TTC549 (cell line): ENCODE measurements around the gene DIPK2B.

ENCODE experiments used
- FAIRE-seq: peaks from 2 replicates; lab custom pipeline; 2012; peaks lifted over from hg19 to GRCh38; lab: Jason Lieb, UNC

DIPK2B gene, protein sequence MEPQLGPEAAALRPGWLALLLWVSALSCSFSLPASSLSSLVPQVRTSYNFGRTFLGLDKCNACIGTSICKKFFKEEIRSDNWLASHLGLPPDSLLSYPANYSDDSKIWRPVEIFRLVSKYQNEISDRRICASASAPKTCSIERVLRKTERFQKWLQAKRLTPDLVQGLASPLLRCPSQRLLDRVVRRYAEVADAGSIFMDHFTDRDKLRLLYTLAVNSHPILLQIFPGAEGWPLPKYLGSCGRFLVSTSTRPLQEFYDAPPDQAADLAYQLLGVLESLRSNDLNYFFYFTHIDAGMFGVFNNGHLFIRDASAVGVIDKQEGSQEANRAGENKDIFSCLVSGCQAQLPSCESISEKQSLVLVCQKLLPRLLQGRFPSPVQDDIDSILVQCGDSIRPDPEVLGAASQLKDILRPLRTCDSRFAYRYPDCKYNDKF

GRCh38 chrX:45200741-45201234 lies at the start of gene DIPK2B:
Gene DIPK2B (minus strand): TSS chrX:45200876. CDS start chrX:45200826, 50 bp downstream.
- FAIRE-seq: no peak

GRCh38 chrX:45240301-45240700 lies 39.6 kb upstream of the DIPK2B start:
- FAIRE-seq: no peak

GRCh38 chrX:45238489-45238888 lies 37.8 kb upstream of the DIPK2B start:
- FAIRE-seq: no peak

GRCh38 chrX:45233531-45233930 lies 32.9 kb upstream of the DIPK2B start:
- no peak for FAIRE-seq

DNA sequence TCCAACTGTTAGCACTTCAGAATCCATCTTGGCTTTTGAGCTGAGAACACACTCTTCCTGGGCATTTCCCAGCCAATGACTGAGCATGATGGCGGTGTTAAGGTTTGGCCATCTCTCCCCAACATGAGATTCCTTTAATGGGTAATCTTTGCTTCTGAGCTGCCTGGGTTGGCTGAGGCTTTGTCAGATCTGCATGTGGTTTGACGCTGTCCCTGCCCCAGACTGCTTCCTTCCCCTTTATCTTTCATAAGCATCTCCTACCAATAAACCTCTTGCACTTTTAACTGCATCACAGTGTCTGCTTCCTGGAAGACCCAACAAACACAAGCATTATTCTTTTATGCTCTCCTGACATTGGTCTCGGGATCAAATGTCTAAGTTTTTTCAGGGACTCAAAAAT lies 31.5 kb upstream of the DIPK2B start:
- FAIRE-seq: no peak

- no peak for FAIRE-seq
Measured at GRCh38 chrX:45230410-45230809, 29.7 kb upstream of the DIPK2B start.

GRCh38 chrX:45229348-45229747 lies 28.7 kb upstream of the DIPK2B start:
- no peak for FAIRE-seq

DNA sequence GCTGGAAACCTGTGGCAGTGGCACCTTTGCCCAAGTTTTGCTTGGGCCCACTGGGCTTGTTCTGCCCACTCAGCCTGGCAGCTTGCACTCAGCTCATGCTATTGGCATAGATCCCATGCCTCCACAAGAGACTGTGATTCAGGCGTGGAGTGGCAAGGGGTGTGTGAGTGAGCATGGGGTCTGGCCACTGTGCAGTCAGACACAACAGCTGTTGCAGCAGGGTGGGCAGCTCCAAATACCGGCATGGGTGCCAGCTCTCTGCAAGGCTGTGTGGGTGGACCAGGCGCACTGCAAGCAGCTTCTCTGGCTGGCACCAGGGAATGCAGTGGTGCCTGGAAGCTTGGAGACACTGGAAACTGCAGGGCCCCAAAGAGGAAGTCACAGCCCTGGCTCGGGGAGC lies 27.4 kb upstream of the DIPK2B start:
- FAIRE-seq: no peak

DNA sequence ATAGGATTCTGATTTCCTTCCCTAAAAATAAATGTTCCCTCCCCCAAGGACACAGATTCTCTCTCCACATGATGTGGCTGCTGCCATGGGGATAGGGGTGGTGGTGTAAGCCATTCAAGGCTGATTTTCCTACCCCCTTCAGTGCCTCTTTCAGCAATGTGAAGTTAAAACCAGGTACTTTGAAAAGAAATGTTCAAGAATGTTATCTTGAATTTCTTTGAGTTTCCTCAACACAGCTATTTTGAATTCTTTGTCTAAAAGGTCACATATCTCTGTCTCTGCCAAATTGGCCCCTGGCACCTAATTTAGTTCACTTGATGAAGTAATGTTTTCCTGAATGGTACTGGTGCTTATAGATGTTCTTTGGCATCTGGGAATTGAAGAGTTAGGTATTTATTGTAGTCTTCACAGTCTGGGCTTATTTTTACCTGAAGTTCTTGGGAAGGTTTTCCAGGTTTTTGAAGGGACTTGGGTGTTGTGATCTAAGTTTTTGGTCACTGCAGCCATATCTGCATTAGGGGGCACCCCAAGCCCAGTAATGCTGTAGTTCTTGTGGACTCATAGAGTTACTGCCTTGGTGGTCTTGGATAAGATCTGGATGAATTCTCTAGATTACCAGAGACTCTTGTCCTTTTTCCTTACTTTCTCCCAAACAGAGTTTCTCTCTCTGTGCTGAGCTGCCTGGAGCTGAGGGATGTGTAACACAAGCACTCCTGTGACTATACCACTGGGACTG lies 7.6 kb upstream of the DIPK2B start:
- no peak for FAIRE-seq

DNA sequence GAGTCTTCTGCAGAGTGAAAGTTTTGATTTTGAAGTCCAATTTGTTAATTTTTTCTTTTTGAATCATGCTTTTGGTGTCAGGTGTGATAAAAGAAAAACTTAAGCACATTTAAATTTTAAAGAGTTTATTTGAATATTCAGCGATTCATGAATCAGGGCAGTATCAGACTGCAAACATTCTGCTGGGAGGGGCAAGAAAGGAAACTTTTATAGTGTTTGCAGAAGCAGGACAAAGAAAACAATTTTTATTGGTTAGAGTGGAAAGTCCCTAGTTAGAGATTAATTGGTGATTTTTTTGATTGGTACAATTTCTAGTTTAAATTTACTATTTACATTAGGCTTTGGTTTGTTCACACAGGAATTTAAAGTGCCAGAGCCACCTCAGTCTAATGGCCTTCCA lies 1.5 kb upstream of the DIPK2B start:
- no peak for FAIRE-seq

DNA sequence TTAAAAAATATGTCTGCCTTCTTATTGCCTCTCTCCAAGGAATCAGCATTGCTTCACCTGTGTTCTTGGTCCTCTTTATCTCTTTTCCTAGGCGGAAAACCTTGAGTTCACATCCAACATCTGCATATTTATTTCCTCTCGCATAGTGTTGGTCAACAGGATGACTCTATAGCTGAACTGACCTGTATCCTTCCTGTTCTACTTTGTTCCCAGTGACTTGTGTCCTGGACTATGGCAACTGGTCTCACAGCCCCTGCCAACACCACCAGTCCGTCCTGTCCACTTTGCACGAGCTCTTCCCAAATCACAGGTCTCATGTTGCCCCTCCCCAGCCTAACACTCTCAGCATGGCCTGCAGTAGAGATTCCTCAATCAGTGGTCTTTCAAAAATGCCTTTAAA lies 2.0 kb downstream of the DIPK2B start:
- no peak for FAIRE-seq

GRCh38 chrX:45198301-45198700 lies 2.4 kb downstream of the DIPK2B start:
- FAIRE-seq: no peak

DNA sequence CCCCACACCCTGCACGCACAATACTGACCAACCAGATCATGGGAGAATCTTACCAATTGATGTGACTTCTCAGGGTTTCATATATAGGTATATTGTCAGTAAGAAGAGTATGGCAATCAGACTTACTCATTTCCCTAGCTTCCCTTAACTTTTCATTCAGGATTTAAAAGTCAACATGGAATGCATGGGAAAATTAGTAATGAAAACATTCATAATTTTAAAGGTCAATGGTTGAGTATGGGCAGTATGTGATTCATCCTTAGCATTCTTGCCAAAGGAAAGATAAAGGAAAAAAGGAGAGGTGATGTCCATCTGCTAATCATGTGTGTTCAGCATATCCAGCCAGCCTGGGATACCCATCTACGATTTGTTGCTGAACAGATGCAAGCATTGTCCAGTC lies 4.0 kb downstream of the DIPK2B start:
- FAIRE-seq: no peak

- FAIRE-seq: no peak
Measured at GRCh38 chrX:45191820-45192409, 8.8 kb downstream of the DIPK2B start.

- no peak for FAIRE-seq
Measured at GRCh38 chrX:45191383-45191782, 9.3 kb downstream of the DIPK2B start.

DNA sequence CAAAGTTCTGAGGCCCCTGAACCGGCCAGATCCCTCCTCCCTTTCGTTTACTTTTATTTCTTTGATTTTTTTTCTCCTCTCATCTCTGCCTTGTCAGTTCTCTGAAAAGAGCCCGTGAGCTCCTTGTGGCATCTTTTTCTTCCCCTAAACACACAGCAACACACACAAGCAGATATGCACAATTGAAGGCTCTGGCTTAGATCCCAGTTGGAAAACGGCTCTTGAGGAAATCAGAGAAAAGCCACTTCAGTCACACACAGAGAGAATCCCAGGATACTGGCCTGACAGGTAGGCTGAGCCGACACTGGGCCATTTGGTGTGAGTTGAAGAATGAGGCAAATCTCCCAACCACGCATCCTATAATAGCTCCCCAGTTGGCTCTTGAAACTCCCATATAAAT lies 12.9 kb downstream of the DIPK2B start:
- no peak for FAIRE-seq

DNA sequence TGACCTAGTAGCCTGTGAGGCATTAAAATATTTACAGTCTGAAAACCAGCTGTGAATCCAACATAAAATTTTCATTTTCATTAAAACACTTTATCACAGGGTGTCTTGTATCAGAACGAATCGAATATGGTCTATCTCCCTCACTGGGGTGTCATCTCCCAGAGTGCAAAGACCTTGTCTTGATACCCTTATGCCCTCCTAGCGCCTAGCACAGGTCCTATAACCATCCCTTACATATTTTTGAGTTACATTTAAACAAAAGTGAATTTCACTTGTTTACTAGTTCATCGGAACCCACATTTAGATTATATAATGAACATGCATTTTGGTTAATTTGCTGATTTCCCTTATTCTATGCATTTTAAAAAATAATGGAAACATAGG lies 14.0 kb downstream of the DIPK2B start:
- peak; percentile 74 for FAIRE-seq

- no peak for FAIRE-seq
Measured at GRCh38 chrX:45184211-45184610, 16.5 kb downstream of the DIPK2B start.

DNA sequence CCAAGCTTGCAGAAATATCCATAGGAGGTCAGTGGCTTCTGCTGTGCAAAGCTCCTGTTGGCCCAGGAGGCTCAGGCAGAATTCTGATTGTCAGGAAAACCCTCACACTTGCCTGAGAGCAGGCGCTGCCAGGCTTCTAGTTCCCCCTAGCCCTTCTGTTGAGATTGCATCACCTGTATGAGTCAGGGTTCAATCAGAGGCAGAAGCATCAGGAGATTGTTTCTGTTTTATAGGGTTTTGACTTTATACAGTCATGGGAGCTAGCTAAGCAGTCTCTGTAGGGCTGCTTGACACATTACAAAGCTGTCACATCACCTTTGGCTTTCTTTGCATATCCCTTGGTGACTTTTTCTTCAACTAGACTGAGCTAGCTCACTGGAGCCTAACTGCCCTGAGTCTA lies 27.8 kb downstream of the DIPK2B start:
- FAIRE-seq: no peak

- no peak for FAIRE-seq
Measured at GRCh38 chrX:45166781-45167180, 33.9 kb downstream of the DIPK2B start.

GRCh38 chrX:45165726-45166125 lies 35.0 kb downstream of the DIPK2B start:
- FAIRE-seq: no peak

DNA sequence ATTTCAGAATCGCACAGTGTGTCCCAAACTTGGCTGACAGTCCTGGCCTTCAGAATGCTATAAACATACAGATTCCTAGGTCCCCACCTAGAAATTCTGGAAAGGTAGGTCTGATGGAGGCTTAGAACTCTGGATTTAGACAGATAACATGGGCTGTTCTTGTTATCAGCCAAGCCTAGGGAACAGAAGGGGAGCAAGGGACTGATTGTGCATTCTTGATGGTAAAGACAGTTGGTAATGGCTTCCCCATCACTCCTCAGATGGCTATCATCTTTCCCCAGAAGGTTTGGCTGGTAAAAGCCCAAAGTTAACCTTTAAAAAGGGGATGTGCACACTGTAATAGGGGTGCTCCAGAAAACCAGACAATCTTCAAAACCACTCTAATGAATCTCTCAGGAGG lies 35.7 kb downstream of the DIPK2B start:
- FAIRE-seq: no peak

GRCh38 chrX:45164021-45164621 lies 36.6 kb downstream of the DIPK2B start:
- FAIRE-seq: no peak
